NCI-H2171 (cell line): Measurements from ENCODE around the gene UCN.

Source experiments
- DNase-seq: peaks from one replicate; lab custom pipeline; 2025; lab: John Stamatoyannopoulos, UW

UCN gene

DNA sequence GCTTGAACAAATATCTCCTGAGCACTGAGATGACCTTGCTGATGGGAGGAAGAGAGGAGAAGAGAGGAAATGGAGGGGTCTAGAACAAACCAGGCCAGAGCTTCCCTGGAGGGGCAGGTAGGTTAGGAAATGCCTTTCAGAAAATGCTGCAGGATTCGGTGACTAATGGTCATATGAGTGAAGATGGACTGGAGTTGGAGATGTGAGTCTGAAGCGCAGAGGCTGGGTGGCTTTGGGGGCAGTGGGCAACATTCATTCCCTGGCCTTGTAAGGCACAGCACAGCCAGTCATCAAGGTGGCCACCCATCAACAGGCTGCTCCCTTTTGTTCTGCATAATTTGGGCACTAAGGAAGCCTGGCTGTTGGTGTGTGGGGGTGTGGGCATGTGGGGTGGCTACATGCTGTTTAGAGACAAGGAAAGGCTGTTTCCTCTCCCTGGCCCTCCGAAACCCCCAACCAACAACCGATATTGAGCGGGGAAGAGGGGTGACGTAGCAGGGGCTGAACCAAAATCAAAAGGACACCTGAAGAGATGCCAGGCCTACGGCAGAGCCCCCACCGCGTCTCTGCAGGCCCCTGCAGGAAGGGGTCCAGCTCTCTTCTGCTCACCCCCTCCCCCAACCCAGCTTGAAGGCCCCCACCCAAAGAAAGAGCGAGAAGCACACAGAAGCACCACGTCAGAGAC, 46.9 kb downstream of the UCN start:
- DNase-seq: no peak

DNA sequence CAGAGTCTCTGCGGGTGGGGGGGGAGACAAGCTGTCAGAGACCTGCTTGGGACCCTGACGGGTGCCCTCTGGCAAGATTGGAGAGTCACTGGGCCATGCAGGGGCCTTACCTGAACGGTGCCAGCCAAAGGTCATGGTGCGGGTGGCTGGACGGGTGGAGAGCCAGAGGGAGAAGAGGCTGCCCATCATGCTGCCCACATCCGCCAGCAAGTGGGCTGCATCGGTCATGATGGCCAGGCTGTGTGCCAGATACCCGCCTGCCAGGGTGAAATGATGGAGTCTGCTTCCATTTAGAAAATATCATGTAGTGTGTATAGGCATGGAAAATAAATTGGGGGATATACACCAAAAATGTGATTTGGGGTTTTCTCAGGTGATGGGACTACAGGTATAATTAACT, 50.2 kb downstream of the UCN start:
- DNase-seq: no peak
